KBM-7 (cell line): ENCODE measurements around the gene ZNF672.
"Not testable (repeated sequence)": the region's sequence is repeated elsewhere in the genome, so short reads cannot be mapped to it uniquely, and the experiment has no call there.

Experiments used
- DNase-seq: peaks from one replicate; pipeline ENCODE4 v3.0.0-alpha.2; 2015
- in situ Hi-C: fragments of 300-500 bp; cut with MboI; formaldehyde crosslinking; loops from 2 replicates; pipeline ENCODE4 v1.14.3; 2020; ENCODE audit warnings: low sequenced_read_pairs, low pct_unique_long_range_greater_than_20kb, mixed read lengths

ZNF672 gene

DNA sequence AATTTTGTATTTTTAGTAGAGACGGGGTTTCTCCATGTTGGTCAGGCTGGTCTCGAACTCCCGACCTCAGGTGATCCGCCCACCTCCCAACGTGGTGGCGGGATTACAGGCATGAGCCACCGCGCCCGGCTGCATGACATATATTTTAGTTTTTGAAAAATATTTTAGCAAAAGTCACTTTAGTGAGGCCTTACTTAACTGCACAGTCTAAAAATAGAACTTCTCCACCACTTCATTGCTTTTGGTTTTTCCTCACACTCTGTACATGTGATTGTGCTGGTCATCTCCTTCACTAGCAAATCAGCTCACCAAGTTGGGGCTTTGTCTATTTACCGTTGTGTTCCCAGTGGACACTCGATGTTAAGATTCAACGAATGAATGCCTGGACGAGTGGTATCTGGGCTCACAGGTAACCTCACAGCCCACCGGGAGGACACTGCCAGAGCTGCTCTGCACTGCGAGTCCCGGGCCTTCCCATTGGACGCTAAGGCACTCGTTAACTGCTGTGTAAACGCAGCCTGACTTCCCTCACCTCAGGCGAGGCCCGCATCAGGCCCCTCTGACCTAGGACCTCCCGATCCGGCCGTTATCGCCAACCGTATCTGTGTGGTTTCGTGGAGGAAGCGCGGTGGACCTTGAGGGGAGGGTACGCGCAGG lies 34.9 kb downstream of the ZNF672 start:
- DNase-seq, result peak; percentile 83
- in situ Hi-C loops, result no loop called here

DNA sequence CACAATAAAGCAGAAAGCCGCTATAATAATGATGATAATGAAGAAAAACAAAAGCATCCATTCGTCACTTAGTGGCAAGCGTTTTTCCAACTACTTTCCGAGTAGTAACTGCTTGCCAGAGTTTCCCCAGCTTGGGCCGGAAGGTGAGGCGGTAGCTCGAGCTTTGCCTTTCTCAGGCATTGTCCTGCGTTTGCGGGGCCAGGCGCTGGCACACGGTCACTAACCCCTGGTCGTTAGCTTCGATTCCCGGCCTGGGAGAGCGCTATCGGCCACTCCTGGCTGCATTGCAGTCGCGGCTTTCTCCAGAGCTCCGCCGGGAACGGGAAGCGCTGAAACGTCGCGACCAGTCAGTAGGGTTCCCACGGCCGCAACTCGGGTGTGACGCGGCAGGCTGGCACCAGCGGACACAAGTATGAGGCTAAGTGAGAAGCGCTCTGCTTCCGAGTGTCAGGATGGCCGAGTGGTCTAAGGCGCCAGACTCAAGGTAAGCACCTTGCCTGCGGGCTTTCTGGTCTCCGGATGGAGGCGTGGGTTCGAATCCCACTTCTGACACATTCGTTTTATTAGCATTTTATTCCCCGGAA lies 35.5 kb downstream of the ZNF672 start:
- DNase-seq, result peak; percentile 99
- in situ Hi-C loops, result no loop called here

DNA sequence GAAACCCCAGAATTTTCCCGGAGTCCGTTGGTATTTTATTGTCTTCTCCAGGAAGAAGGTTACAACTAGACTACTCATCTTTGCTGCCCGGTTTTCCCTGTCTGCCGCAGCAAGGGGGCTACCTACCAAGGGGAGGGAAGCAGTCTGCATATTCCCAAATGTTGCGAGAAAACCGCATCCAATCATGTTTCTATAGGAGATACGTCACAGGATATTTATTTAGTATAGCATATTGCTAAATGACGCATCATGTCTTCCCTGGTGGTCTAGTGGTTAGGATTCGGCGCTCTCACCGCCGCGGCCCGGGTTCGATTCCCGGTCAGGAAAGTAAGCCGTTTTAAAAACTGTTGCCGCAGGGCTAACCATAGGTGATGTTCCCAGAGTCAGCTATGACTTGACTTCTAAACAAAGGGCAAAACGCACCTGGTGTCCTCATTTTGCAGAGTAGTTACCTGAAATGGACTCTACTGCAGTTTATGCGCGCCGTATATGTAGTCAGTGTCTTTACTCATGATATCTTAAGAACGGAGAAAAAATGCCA lies 36.0 kb downstream of the ZNF672 start:
- in situ Hi-C loops, result no loop called here
- peak; percentile 97 for DNase-seq

DNA sequence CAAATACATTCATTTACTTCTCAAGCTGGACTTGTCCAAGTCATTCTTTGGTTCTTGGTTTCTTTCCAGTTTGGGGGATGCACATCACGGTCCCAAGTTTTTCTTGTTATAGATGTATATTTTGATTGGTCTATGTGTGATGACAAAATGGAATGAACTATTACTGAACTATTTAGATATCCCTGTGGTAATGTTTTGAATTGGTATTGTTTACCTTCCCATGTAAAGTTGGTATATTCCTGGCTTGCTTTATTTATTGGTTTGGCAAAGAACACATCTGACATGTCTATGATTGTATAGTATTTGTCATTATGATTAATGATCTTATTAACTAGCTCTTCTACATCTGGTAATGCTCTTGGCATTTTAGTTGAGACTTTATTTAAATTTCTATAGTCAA lies 43.2 kb downstream of the ZNF672 start:
- in situ Hi-C loops, result no loop called here
- DNase-seq, result no peak

GRCh38 chr1:248882427-248882826 lies 44.4 kb downstream of the ZNF672 start:
- DNase-seq, in situ Hi-C loops: not testable (repeated sequence)

GRCh38 chr1:248884632-248885295 lies 46.7 kb downstream of the ZNF672 start:
- in situ Hi-C loops, result no loop called here
- no peak for DNase-seq

GRCh38 chr1:248885646-248886045 lies 47.6 kb downstream of the ZNF672 start:
- no peak for DNase-seq
- in situ Hi-C loops, result no loop called here

- in situ Hi-C loops, result no loop called here
- DNase-seq, result no peak
Observed at GRCh38 chr1:248886237-248886895, 48.3 kb downstream of the ZNF672 start.

DNA sequence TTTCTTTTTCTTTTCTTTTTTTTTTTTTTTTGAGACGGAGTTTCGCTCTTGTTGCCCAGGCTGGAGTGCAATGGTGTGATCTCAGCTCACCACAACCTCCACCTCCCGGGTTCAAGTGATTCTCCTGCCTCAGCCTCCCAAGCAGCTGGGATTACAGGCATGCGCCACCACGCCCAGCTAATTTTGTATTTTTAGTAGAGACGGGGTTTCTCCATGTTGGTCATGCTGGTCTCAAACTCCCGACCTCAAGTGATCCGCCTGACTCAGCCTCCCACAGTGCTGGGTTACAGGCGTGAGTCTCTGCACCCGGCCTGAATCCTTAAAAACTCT lies 51.9 kb downstream of the ZNF672 start:
- DNase-seq, in situ Hi-C loops: not testable (repeated sequence)

GRCh38 chr1:248890549-248891498 lies 52.8 kb downstream of the ZNF672 start:
- no peak for DNase-seq
- in situ Hi-C loops, result no loop called here

DNA sequence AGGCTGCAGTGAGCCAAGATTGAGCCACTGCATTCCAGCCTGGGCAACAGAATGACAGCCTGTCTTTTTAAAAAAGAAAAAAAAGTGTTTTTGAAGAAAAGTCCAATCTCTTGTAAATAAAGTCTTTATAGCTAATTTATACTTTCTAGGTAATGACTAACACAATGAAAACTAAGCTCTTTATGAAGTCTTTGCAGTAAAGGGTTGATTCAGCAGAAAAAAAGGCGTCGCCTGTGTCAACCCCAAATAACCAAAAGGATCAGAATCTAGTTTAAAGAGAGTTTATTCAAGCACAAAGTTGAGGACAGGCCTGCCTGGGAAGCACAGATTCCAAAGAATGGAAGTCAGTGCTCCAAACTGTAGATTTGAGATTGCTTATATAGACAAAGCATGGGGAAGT lies 53.7 kb downstream of the ZNF672 start:
- no peak for DNase-seq
- in situ Hi-C loops, result no loop called here

GRCh38 chr1:248892590-248892989 lies 54.6 kb downstream of the ZNF672 start:
- no peak for DNase-seq
- in situ Hi-C loops, result no loop called here

DNA sequence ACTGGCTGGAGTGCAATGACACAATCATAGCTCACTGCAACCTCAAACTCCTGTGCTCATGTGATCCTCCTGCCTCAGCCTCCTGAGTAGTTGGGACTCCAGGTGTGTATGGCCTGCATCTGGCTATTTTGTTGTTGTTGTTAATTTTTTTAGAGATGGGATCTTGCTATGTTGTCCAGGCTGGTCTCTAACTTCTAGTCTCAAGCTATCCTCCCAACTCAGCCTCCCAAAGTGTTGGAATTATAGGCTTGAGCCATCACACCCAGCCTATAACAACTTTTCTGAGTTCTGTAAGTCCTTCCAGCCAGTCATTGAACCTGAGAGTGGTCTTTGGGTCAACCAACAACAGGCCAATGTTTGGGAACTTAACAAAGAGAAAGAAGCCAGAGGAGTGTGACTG lies 56.8 kb downstream of the ZNF672 start:
- no peak for DNase-seq
- in situ Hi-C loops, result no loop called here

GRCh38 chr1:248897412-248898337 lies 59.7 kb downstream of the ZNF672 start:
- no peak for DNase-seq
- in situ Hi-C loops, result no loop called here
